AG10803 (cell line): Measurements from ENCODE around the gene DAPK1.

ENCODE experiments used
- DNase-seq: peaks from one replicate; pipeline ENCODE4 v3.0.0; 2010; ENCODE audit warnings: low read depth
- H3K4me3 ChIP-seq: 2 replicates; pipeline ENCODE4 v1.5.1; 2011; ENCODE audit warnings: mild to moderate bottlenecking, low read length, control low read depth
- TF ChIP-seq, protein P1 (sequence below): conservative IDR thresholded peaks from 2 replicates; pipeline ENCODE4 v1.5.1; 2011; ENCODE audit warnings: mild to moderate bottlenecking, low read length, control low read depth, inconsistent platforms

DAPK1 gene

DNA sequence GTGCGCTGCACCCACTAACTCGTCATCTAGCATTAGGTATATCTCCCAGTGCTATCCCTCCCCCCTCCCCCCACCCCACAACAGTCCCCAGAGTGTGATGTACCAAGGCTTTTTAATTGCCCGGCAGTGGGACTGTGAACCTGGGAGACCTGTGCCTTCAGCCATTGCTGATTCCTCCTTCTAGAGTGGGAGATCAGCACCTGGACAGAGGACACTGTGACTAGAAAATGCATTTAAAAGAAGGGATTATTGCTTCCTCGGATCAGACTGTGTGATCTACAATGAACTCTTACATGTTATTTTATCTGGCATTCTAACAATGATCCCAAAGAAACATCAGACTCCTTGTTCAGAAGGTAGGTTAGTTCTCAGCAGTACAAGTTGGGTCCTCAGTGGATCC, 254.2 kb downstream of the DAPK1 start:
- H3K4me3 ChIP-seq: no peak overlapping the region
- DNase-seq: no peak
- TF ChIP-seq, protein P1, sequence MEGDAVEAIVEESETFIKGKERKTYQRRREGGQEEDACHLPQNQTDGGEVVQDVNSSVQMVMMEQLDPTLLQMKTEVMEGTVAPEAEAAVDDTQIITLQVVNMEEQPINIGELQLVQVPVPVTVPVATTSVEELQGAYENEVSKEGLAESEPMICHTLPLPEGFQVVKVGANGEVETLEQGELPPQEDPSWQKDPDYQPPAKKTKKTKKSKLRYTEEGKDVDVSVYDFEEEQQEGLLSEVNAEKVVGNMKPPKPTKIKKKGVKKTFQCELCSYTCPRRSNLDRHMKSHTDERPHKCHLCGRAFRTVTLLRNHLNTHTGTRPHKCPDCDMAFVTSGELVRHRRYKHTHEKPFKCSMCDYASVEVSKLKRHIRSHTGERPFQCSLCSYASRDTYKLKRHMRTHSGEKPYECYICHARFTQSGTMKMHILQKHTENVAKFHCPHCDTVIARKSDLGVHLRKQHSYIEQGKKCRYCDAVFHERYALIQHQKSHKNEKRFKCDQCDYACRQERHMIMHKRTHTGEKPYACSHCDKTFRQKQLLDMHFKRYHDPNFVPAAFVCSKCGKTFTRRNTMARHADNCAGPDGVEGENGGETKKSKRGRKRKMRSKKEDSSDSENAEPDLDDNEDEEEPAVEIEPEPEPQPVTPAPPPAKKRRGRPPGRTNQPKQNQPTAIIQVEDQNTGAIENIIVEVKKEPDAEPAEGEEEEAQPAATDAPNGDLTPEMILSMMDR: no peak

DNA sequence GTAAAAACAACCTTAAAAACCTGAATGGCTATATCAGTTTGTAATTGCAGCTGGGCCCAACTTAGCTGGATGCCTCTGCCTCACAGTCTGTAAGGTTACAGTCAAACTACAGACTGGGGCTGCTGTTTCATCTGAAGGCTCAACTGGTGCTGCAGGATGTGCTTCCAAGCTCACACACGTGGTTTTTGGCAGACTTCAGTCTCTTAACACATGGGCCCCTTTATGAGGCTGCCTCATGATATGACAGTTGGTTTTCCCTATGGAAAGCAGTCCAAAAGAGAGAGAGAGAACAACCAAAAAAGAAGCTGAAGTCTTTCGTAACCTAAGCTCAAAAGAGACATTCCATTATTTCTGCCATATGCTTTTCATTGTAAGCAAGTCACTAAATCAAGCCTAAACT, 255.6 kb downstream of the DAPK1 start:
- DNase-seq: no peak
- H3K4me3 ChIP-seq: no peak overlapping the region

More for the DNA sequence above, 255.6 kb downstream of the DAPK1 start:
- TF ChIP-seq, protein P1: no peak
